Measurements from ENCODE around the gene CDC42EP1.
"Not testable (repeated sequence)": the region's sequence is repeated elsewhere in the genome, so short reads cannot be mapped to it uniquely, and the experiment has no call there.

CDC42EP1 gene

GRCh38 chr22:37559901-37560607 is at the start of gene CDC42EP1:
TSS of gene CDC42EP1 (plus strand) at chr22:37560480. CDS start at chr22:37566350, 5,870 bp downstream.
- no peak for DNase-seq

- no peak for DNase-seq
Observed at GRCh38 chr22:37511395-37512104, 48.7 kb upstream of the CDC42EP1 start.

GRCh38 chr22:37514526-37515051 is 45.7 kb upstream of the CDC42EP1 start:
- no peak for DNase-seq

- no peak for DNase-seq
Observed at GRCh38 chr22:37515901-37516300, 44.4 kb upstream of the CDC42EP1 start.

- DNase-seq: no peak
Observed at GRCh38 chr22:37516456-37516855, 43.8 kb upstream of the CDC42EP1 start.

- no peak for DNase-seq
Observed at GRCh38 chr22:37517826-37518450, 42.3 kb upstream of the CDC42EP1 start.

GRCh38 chr22:37518509-37519267 is 41.6 kb upstream of the CDC42EP1 start:
- DNase-seq: no peak

GRCh38 chr22:37519268-37520195 is 40.7 kb upstream of the CDC42EP1 start, which contains the start of gene CARD10:
TSS of gene CARD10 (minus strand) at chr22:37519415. CDS start at chr22:37519200, 215 bp downstream.
- DNase-seq: no peak

GRCh38 chr22:37520776-37521191 is 39.5 kb upstream of the CDC42EP1 start:
- no peak for DNase-seq

- no peak for DNase-seq
Observed at GRCh38 chr22:37521236-37521739, 39.0 kb upstream of the CDC42EP1 start.

GRCh38 chr22:37522482-37522881 is 37.8 kb upstream of the CDC42EP1 start:
- no peak for DNase-seq

- no peak for DNase-seq
Observed at GRCh38 chr22:37525073-37525745, 35.1 kb upstream of the CDC42EP1 start.

- DNase-seq: no peak
Observed at GRCh38 chr22:37525746-37526350, 34.4 kb upstream of the CDC42EP1 start.

- no peak for DNase-seq
Observed at GRCh38 chr22:37526376-37526775, 33.9 kb upstream of the CDC42EP1 start.

GRCh38 chr22:37527081-37527752 is 33.1 kb upstream of the CDC42EP1 start:
- not testable (repeated sequence) for DNase-seq

- not testable (repeated sequence) for DNase-seq
Observed at GRCh38 chr22:37527952-37528351, 32.3 kb upstream of the CDC42EP1 start.

GRCh38 chr22:37529652-37530345 is 30.5 kb upstream of the CDC42EP1 start:
- no peak for DNase-seq

GRCh38 chr22:37533995-37534394 is 26.3 kb upstream of the CDC42EP1 start:
- DNase-seq: peak; percentile 5

- no peak for DNase-seq
Observed at GRCh38 chr22:37534445-37534844, 25.8 kb upstream of the CDC42EP1 start.

All from NCI-H510A treated with DMSO at 0.1 percent for 48 hours (cell line).